Glomerular endothelial cell (primary cell): ENCODE measurements around the gene SPARC. TPM values are rescaled to one million over a fixed set of nuclear protein-coding genes. Genes with fewer than 3 reads are reported as not detected.

ENCODE experiments used
- DNase-seq: peaks from one replicate; pipeline ENCODE4 v3.0.0-alpha.2; 2011; ENCODE audit warnings: low read depth, low spot score; ENCODE audit errors: extremely low read depth
- total RNA-seq: library from RNA; depleted of rRNA; stranded (reverse); fragments of >200 nt; gene quantifications from 2 replicates; pipeline ENCODE4 v1.2.3, GENCODE V29; 2015

SPARC gene
- total RNA-seq, 1 donor from 2014 or later = 3,575 TPM

DNA sequence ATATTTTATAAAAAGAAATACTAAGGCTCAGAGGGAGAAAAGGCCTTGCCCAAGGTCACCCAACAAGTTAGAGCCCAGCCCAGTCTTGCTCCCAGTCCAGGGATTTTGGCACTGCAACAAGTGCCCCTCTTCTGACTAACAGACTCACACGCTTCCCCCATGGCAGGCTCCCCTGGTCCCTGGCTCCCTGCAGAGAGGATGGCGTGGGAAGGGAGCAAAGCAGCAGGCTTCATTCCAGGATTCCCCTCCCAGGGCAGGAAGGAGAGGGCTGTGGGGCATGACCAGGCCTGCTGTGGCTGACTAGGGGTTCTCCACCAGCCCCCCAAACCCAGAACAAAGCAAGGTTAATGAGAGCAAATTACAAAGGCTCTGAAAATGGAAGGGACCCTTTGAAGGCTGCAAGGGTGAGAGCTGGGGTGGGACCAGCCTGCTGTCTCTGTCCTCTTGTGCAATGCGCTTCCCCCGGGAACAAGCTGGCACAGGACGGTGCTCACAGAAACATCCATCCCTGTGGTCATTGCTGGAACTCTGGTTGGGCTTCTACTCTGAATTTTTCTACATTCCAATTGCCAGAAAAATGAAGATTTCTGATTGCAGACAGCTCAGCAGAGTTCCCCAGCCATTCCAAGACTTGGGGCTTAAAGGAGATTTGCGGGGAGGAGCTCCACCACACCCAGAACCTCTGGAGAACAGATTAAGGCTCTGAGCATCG lies 58.4 kb downstream of the SPARC start:
- no peak for DNase-seq

DNA sequence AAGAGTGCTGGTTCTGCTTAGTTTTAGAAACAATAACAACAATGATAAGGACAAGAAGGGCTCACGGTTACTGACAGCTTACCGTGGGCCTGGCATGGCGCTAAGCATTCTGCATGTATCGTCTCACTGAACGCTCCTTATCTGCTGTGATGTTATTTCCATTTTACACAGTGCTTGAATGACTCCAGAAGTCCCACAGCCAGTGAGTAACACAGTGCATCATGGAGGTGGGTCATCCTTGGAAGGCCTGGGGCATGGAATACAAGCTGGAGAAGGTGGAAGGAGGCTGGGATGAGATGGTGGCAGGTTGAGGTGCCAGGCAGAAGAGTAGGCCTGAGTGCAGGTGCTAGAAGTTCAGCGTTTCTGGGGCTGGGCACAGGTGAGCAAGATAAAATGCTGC lies 59.1 kb downstream of the SPARC start:
- DNase-seq = no peak

DNA sequence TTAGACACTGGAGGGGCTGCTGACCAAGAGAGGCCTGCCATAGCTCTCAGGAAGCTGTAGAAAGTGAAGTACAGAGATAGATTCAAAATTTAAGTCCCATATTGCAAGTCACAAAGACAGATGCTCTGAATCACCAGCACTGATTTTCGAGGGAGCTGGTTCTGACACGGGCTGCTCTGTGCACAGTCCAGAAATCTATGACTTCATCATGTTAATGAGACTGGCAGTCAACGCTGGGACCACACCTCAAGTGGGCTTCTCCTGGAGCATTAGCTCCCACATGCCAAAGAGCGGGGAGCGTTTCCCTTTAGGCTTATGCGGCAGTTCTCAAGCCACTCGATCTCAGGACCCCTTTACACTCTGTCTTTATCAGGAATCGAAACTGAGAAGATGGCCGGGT lies 61.4 kb downstream of the SPARC start:
- no peak for DNase-seq

DNA sequence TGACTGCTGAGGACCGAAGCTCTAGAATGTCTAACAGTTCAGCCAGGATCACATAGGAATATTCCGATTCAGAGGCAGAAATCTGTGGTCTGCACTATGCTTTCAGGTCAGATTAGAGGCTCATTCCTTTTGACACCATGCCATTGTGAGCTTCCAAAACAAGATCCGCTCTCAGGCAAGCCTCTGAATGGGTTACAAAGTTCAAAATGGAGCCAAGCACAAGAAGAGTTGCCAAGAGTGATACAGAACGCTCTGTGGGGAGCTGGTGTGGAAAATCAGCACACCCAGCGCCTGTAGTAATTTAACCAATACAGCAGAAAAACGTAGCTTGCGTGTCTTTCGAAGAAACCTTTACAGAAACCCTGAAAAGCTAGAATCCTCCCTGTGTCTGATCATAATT lies 62.2 kb downstream of the SPARC start:
- no peak for DNase-seq

DNA sequence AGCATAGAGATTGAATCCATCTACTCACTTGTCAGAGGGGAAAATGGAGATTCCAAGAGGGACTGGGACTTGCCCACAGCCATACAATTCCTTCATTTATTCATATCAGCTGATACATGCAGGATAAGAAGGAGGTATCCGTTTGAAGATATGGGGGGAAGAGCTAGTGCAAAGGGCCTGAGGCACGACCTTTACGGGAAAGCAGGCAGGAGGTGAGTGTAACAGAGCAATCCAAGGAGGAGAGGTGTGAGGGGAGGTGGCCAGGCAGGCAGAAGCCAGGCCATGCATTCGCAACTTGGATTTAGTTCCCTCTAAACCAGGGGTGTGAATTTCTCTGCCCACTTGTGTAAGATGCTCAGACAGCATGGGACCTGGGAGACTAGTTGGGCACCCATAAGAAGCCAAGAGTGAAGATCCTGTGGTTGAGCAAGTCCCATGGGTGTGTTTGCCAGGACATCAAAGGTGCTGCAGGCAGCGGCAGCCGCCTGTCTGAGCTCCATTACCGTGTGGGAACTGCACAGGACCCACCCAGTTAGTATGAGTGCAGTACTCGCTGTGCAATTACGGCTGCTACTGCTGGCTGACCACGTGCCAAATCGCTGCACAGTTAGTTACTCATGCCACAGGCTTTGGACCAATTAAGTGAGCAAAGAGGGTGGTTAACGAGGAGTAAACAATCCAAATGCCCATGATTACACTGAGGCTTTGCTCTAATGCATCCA lies 64.2 kb downstream of the SPARC start:
- no peak for DNase-seq

DNA sequence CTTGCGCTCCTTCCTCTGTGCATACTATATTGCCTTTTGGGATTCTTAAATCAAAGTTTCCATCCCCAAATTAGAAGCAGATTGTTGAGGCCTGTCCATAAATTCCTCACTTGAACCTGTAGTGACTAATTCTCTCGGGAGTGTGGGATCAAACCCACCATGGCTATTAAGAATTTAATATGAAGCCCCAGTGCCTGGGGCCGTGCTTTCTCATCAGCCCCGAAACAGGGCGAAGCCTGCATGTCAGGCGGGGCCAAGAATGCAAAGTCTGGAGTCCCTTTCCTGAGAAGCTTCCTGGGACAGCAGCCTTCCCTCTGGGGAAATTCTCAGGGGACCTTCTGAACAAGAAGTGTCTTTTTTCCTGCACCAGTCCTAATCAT lies 66.3 kb downstream of the SPARC start:
- DNase-seq = no peak

DNA sequence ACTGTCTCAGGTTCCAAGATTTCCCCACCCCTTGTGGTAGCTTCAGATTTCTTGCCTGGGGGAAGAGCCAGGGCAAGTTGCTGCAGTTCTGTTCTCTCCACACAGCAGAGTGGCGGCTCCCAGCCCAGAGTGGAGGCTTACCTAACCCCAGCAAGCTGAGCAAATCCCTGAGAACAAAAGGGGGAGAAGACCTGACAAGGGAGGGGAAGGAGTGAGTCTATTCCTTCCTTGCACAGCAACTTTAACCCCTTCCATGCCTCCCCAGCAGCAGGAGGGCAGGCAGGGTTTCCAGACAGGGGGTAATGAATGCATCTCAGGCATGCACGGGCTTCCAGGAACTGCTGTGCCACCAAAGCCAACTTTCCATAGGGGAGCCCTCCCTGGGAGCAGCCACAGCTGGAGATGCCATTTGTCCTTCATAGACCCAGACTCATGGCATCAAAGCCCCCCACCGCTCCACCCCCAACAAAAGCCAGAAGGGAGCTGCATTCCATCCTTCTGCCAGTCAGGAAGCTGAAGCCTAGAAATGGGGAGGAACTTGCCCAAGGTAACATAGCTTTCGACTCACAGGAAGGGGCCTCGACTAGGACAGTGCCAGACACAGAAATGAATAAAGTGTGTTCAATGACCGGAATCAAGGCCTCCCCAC lies 66.8 kb downstream of the SPARC start:
- DNase-seq = no peak

DNA sequence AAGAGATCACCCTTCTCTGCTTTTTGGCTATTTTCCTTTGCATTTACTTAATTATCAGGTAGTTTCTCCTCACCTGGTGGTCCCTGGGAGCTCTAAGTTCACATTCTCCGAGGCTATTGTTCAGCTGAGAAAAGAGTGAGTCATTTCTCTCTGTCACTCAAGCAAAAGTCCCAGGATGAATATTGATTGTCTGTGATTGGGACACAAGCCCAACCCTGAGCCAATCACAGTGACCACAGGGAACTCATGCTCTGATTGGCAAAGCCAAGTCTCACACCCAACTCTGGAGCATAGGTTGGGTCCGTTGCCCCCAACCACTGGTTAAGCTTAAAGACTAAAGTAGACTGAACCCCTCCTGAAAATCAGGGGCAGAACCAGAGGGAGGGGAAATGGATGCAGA lies 67.8 kb downstream of the SPARC start:
- no peak for DNase-seq

DNA sequence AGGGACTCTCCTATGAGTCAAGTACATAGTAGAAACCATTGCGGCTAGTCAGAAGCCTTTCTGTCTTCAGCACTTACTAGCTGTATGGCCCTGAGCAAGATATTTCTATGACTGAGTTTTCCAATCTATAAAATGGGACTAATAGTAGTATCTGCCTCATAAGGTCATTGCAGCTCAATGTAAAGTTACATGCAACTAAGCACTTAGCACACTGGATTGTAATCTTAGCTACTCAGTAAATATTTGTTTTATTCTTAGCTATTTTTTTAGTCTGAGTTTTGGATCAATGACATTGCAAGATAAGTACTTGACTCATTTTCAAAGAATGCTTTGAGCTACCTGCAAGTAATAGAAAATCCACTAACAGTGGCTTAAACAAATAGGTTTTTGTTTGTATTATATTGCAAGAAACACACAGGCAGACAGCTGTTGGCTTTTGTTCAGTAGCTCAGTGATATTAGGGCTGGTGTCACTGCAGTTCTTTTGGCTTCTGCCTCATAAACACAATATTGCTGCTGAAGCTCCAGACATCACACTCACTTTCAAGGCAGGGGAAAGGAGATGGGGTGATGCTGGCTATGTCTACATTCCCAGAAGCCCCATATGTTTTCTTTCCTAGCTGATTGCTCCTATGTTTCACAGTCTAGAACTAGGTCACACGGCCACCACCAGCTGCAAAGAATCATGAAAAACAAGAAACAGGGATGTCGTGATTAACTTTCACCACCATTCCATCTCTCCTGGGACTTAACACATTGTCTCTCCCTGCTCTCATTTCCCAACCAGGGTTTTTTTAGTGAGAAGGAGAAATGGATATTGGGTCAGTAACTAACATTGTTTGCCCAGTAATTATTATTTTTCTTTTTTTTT lies 68.6 kb downstream of the SPARC start:
- no peak for DNase-seq

DNA sequence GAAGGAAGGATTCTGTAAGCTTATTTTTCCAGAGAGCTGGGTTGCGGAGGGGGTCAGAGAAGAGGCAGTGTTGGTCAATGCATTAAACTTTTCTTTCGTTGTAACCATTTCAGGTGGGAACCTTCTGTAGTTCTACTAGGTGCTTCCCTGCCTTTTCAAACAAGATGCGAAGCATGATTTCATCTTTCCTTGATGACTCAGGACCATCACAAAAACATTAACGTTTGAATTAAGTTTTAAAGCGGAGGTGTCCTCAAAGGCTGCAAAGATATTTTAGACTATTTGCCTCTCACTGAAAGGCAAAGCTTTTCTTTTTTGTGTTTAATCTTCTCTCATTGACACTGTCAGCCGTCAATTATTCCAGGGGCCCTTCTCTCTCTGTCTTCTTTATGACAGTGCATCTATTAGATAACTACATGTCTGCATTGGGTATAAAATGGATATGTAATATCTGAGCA lies 69.3 kb downstream of the SPARC start:
- DNase-seq = no peak

DNA sequence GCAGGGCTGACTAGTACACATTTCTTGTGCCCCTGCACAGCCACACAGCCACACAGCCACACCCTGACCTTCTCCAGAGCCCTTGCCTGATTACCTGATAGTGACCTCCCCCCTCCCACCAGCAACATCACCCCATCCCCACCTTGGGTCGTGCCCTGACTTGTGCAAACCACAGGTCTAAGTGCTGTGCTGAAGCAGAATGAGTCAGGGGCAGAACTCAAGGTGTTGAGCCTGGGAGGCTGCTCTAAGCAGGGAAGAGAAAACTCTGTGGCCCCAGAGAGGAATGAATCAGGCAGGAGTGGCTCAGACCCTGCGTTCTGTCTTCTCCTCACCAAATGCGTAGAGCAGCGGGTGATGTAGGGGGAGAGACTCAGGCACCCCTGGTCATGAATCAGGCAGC lies 71.3 kb downstream of the SPARC start:
- no peak for DNase-seq

DNA sequence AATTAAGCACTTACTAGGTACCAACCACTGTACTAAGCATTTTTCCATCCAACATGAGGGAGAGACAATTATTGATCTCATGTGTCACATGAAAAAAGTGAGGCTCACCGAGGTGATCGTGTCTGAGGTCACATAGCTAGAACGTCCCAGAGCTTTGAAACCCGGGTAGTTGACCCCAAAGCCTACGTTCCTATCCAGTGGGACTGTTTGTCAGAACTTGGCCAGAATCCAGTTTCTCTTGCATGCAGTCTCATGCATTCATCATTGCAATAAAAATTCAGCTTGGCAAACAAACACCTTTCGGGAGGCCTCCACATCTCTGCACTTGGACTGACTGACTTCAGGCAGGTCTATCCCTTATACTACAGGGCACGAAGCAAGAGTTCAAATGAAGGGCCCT lies 72.2 kb downstream of the SPARC start:
- no peak for DNase-seq

DNA sequence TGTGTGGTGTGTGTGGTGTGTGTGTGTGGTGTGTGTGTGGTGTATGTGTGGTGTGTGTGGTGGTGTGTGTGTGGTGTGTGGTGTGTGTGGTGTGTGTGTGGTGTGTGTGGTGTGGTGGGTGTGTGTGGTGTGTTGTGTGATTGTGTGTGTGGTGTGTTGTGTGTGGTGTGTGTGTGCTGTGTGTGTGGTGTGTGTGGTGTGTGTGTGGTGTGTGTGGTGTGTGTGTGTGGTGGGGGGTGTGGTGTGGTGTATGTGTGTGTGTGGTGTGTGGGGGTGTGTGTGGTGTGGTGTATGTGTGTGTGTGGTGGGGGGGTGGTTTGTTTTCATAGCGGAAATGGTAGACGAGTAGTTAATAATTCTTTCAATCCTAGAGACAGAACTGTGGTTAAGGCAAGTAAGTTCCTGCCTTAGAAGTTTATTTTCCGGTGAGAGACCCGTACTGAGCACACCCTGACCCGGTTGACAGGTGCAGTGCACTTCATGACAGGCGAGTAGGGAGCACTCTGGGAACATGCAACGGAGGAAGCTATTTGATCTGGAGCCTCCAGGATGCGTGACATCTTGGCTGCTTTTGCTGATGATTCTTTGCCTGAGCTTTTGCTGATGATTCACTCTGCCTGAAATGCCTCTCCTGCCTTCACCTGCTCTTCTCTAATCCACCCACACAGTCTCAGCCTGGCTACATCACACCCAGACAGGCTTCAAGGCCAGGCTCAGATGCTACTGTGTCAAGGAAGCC lies 73.9 kb downstream of the SPARC start:
- no peak for DNase-seq

DNA sequence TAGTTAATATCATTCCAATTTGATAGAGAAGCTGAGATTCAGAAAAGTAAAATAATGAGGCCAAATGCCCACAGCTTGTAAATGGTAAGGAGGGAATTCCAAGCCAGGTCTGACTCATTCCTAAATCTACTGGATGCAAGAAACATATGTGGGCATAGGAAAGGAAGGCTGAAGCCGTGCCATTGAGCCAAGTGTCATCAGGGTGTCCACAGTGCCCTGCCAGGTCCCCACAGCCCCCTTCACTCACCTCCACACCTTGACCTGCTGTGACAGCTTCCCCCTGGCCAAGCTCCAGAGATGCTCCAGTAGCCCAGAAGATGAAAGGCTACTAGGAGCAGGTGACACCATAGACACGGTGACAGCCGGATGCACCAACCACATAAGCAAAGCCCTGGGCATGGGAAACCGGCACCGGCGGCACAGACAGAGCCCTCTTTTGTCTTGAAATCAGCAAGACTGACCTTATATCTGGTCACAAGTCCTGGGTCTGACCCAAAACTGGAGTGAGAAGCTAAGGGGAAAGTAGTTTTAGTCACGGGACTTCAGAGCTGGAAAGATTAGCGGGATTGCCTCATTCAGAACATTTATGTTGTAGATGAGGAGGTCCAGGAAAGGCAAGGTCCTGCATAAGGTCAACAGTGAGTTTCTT lies 75.5 kb downstream of the SPARC start:
- DNase-seq = no peak

Other genes starting within 250 kb of the SPARC start
- 7.2 and 9.1 TPM in 2 replicates for gene SLC36A1, start 239.3 kb downstream of the SPARC start, total RNA-seq
- 0.06 and 0.10 TPM in 2 replicates for gene FAT2, start 95.6 kb downstream of the SPARC start, total RNA-seq
- gene ATOX1, start 71.7 kb upstream of the SPARC start, total RNA-seq = 193 and 297 TPM in 2 replicates
- gene G3BP1, start 85.0 kb upstream of the SPARC start, total RNA-seq = 144 and 147 TPM in 2 replicates
- not detected in 2 replicates for gene GLRA1, start 237.9 kb upstream of the SPARC start, total RNA-seq